Stimulated activated CD4-positive, alpha-beta T cell treated with anti-CD3 and anti-CD28 coated beads, Interleukin-12 subunit alpha, Interleukin-12 subunit beta, amount 100 ng/mL, for 48 hours (primary cell): ENCODE measurements around the gene EME1.
A peak's percentile ranks its signal among the peaks of the same experiment; 100 is the strongest.
"Not testable (repeated sequence)": the region's sequence is repeated elsewhere in the genome, so short reads cannot be mapped to it uniquely, and the experiment has no call there.

Source experiments
- DNase-seq, 3 donors: peaks; one replicate each; pipeline ENCODE4 v3.0.0-alpha.2; 2020; ENCODE audit warnings: low read depth in 2 of 3, low spot score in 1 of 3

Gene EME1

GRCh38 chr17:50393700-50394099 lies 20.7 kb downstream of the EME1 start:
- DNase-seq: no peak

GRCh38 chr17:50394711-50395110 lies 21.7 kb downstream of the EME1 start:
- no peak for DNase-seq

GRCh38 chr17:50396261-50397110 lies 23.5 kb downstream of the EME1 start:
- DNase-seq: no peak

GRCh38 chr17:50397111-50397918 lies 24.3 kb downstream of the EME1 start, which contains the start of gene LRRC59:
Gene LRRC59 (minus strand): TSS chr17:50397523. CDS start chr17:50397317, 206 bp downstream.
- DNase-seq: peak; percentile 83 to 95 (median 88)

GRCh38 chr17:50397919-50398285 lies 24.9 kb downstream of the EME1 start:
- DNase-seq: no peak

GRCh38 chr17:50398672-50399071 lies 25.6 kb downstream of the EME1 start:
- not testable (repeated sequence) for DNase-seq

GRCh38 chr17:50399591-50399990 lies 26.6 kb downstream of the EME1 start:
- DNase-seq: not testable (repeated sequence)

GRCh38 chr17:50405351-50405750 lies 32.3 kb downstream of the EME1 start:
- DNase-seq: not testable (repeated sequence)

- DNase-seq: no peak
These were observed 33.5 kb downstream of the EME1 start for GRCh38 chr17:50406578-50406977.

GRCh38 chr17:50407921-50408320 lies 34.9 kb downstream of the EME1 start:
- no peak for DNase-seq

- DNase-seq: no peak
These were observed 39.2 kb downstream of the EME1 start for GRCh38 chr17:50412188-50412732.

- DNase-seq: no peak
These were observed 41.8 kb downstream of the EME1 start for GRCh38 chr17:50414808-50415207.

GRCh38 chr17:50419577-50419976 lies 46.5 kb downstream of the EME1 start:
- DNase-seq: not testable (repeated sequence)

GRCh38 chr17:50420419-50421112 lies 47.5 kb downstream of the EME1 start:
- DNase-seq: no peak

- no peak for DNase-seq
These were observed 48.5 kb downstream of the EME1 start for GRCh38 chr17:50421308-50422051.

- no peak for DNase-seq
These were observed 49.7 kb downstream of the EME1 start for GRCh38 chr17:50422738-50423137.

- DNase-seq: no peak
These were observed 50.6 kb downstream of the EME1 start for GRCh38 chr17:50423553-50424159.

GRCh38 chr17:50424246-50424995 lies 51.4 kb downstream of the EME1 start:
- DNase-seq: no peak

GRCh38 chr17:50424996-50425681 lies 52.1 kb downstream of the EME1 start:
- DNase-seq: no peak
